Measurements from ENCODE around the gene BCAS3.
"Not testable (repeated sequence)": the region's sequence is repeated elsewhere in the genome, so short reads cannot be mapped to it uniquely, and the experiment has no call there.

Gene BCAS3

GRCh38 chr17:60874772-60875171 is 197.1 kb downstream of the BCAS3 start:
- Mint-ChIP-seq H3K36me3 (ENCODE audit: low read depth) (peaks cover 2% of the 10 kb centered on the region), H3K27ac (no peak overlapping the region), H3K27me3 (no peaks in the 10 kb centered on the region), H3K4me1 (ENCODE audit: low read depth) (peaks cover 6% of the 10 kb centered on the region), H3K4me3 (no peak overlapping the region), H3K9me3 (no peaks in the 10 kb centered on the region)
- DNase-seq: no peak

- H3K27me3 Mint-ChIP-seq; H3K9me3 Mint-ChIP-seq; H3K27ac Mint-ChIP-seq; H3K4me1 Mint-ChIP-seq (ENCODE audit: low read depth); H3K36me3 Mint-ChIP-seq (ENCODE audit: low read depth); DNase-seq: not testable (repeated sequence)
- peak overlapping the region; percentile 50 for H3K4me3 Mint-ChIP-seq
Observed at GRCh38 chr17:60886731-60887613, 209.3 kb downstream of the BCAS3 start.

- H3K27me3 Mint-ChIP-seq: no peaks in the 10 kb centered on the region
- no peak overlapping the region for H3K27ac Mint-ChIP-seq
- H3K36me3 Mint-ChIP-seq (ENCODE audit: low read depth): peaks cover 7% of the 10 kb centered on the region
- H3K4me1 Mint-ChIP-seq (ENCODE audit: low read depth): no peaks in the 10 kb centered on the region
- DNase-seq: no peak
- H3K9me3 Mint-ChIP-seq: no peaks in the 10 kb centered on the region
- peak overlapping the region; percentile 50 for H3K4me3 Mint-ChIP-seq
Observed at GRCh38 chr17:60887614-60888028, 210.0 kb downstream of the BCAS3 start.

- Mint-ChIP-seq H3K4me3 (no peak overlapping the region), H3K27me3 (no peaks in the 10 kb centered on the region), H3K36me3 (ENCODE audit: low read depth) (peaks cover 15% of the 10 kb centered on the region), H3K27ac (no peak overlapping the region), H3K4me1 (ENCODE audit: low read depth) (no peaks in the 10 kb centered on the region), H3K9me3 (no peaks in the 10 kb centered on the region)
- DNase-seq: no peak
Observed at GRCh38 chr17:60888812-60889709, 211.4 kb downstream of the BCAS3 start.

- DNase-seq: no peak
- Mint-ChIP-seq H3K4me3 (no peak overlapping the region), H3K9me3 (peaks cover 15% of the 10 kb centered on the region), H3K4me1 (ENCODE audit: low read depth) (no peaks in the 10 kb centered on the region), H3K27ac (no peak overlapping the region), H3K27me3 (no peaks in the 10 kb centered on the region), H3K36me3 (ENCODE audit: low read depth) (peaks cover 20% of the 10 kb centered on the region)
Observed at GRCh38 chr17:60891149-60891548, 213.5 kb downstream of the BCAS3 start.

- no peaks in the 10 kb centered on the region for H3K4me1 Mint-ChIP-seq (ENCODE audit: low read depth)
- peaks cover 31% of the 10 kb centered on the region for H3K9me3 Mint-ChIP-seq
- no peak overlapping the region for H3K27ac Mint-ChIP-seq
- no peak for DNase-seq
- no peak overlapping the region for H3K4me3 Mint-ChIP-seq
- H3K36me3 Mint-ChIP-seq (ENCODE audit: low read depth): peaks cover 28% of the 10 kb centered on the region
- H3K27me3 Mint-ChIP-seq: no peaks in the 10 kb centered on the region
Observed at GRCh38 chr17:60893475-60893874, 215.8 kb downstream of the BCAS3 start.

- DNase-seq: no peak
- Mint-ChIP-seq H3K4me1 (ENCODE audit: low read depth) (no peaks in the 10 kb centered on the region), H3K27me3 (no peaks in the 10 kb centered on the region), H3K36me3 (ENCODE audit: low read depth) (peaks cover 22% of the 10 kb centered on the region), H3K9me3 (peaks cover 31% of the 10 kb centered on the region), H3K27ac (no peak overlapping the region), H3K4me3 (no peak overlapping the region)
Observed at GRCh38 chr17:60896996-60897395, 219.3 kb downstream of the BCAS3 start.

GRCh38 chr17:60899115-60899514 is 221.5 kb downstream of the BCAS3 start:
- no peaks in the 10 kb centered on the region for H3K4me1 Mint-ChIP-seq (ENCODE audit: low read depth)
- H3K4me3 Mint-ChIP-seq: no peak overlapping the region
- no peak for DNase-seq
- peaks cover 13% of the 10 kb centered on the region for H3K36me3 Mint-ChIP-seq (ENCODE audit: low read depth)
- H3K27ac Mint-ChIP-seq: no peak overlapping the region
- H3K27me3 Mint-ChIP-seq: no peaks in the 10 kb centered on the region
- peaks cover 31% of the 10 kb centered on the region for H3K9me3 Mint-ChIP-seq

GRCh38 chr17:60900688-60901087 is 223.0 kb downstream of the BCAS3 start:
- H3K4me1 Mint-ChIP-seq (ENCODE audit: low read depth): no peaks in the 10 kb centered on the region
- no peaks in the 10 kb centered on the region for H3K27me3 Mint-ChIP-seq
- no peak overlapping the region for H3K27ac Mint-ChIP-seq
- DNase-seq: no peak
- no peak overlapping the region for H3K4me3 Mint-ChIP-seq
- H3K9me3 Mint-ChIP-seq: peaks cover 17% of the 10 kb centered on the region
- peaks cover 8% of the 10 kb centered on the region for H3K36me3 Mint-ChIP-seq (ENCODE audit: low read depth)

GRCh38 chr17:60901242-60901641 is 223.6 kb downstream of the BCAS3 start:
- no peak overlapping the region for H3K27ac Mint-ChIP-seq
- H3K36me3 Mint-ChIP-seq (ENCODE audit: low read depth): peaks cover 8% of the 10 kb centered on the region
- no peaks in the 10 kb centered on the region for H3K27me3 Mint-ChIP-seq
- H3K4me1 Mint-ChIP-seq (ENCODE audit: low read depth): no peaks in the 10 kb centered on the region
- H3K4me3 Mint-ChIP-seq: no peak overlapping the region
- peaks cover 15% of the 10 kb centered on the region for H3K9me3 Mint-ChIP-seq
- no peak for DNase-seq

- no peaks in the 10 kb centered on the region for H3K27me3 Mint-ChIP-seq
- peaks cover 7% of the 10 kb centered on the region for H3K36me3 Mint-ChIP-seq (ENCODE audit: low read depth)
- DNase-seq: no peak
- no peak overlapping the region for H3K27ac Mint-ChIP-seq
- peaks cover 10% of the 10 kb centered on the region for H3K9me3 Mint-ChIP-seq
- no peaks in the 10 kb centered on the region for H3K4me1 Mint-ChIP-seq (ENCODE audit: low read depth)
- H3K4me3 Mint-ChIP-seq: no peak overlapping the region
Observed at GRCh38 chr17:60901806-60902205, 224.2 kb downstream of the BCAS3 start.

- DNase-seq: no peak
- no peak overlapping the region for H3K4me3 Mint-ChIP-seq
- H3K36me3 Mint-ChIP-seq (ENCODE audit: low read depth): peaks cover 3% of the 10 kb centered on the region
- peaks cover 5% of the 10 kb centered on the region for H3K9me3 Mint-ChIP-seq
- H3K4me1 Mint-ChIP-seq (ENCODE audit: low read depth): no peaks in the 10 kb centered on the region
- no peak overlapping the region for H3K27ac Mint-ChIP-seq
- no peaks in the 10 kb centered on the region for H3K27me3 Mint-ChIP-seq
Observed at GRCh38 chr17:60902399-60902798, 224.7 kb downstream of the BCAS3 start.

GRCh38 chr17:60904582-60904981 is 226.9 kb downstream of the BCAS3 start:
- H3K9me3 Mint-ChIP-seq: no peaks in the 10 kb centered on the region
- no peak overlapping the region for H3K4me3 Mint-ChIP-seq
- H3K27me3 Mint-ChIP-seq: no peaks in the 10 kb centered on the region
- no peak for DNase-seq
- no peaks in the 10 kb centered on the region for H3K36me3 Mint-ChIP-seq (ENCODE audit: low read depth)
- no peaks in the 10 kb centered on the region for H3K4me1 Mint-ChIP-seq (ENCODE audit: low read depth)
- H3K27ac Mint-ChIP-seq: no peak overlapping the region

- no peak for DNase-seq
- no peaks in the 10 kb centered on the region for H3K36me3 Mint-ChIP-seq (ENCODE audit: low read depth)
- no peaks in the 10 kb centered on the region for H3K9me3 Mint-ChIP-seq
- no peaks in the 10 kb centered on the region for H3K27me3 Mint-ChIP-seq
- no peak overlapping the region for H3K27ac Mint-ChIP-seq
- H3K4me3 Mint-ChIP-seq: no peak overlapping the region
- no peaks in the 10 kb centered on the region for H3K4me1 Mint-ChIP-seq (ENCODE audit: low read depth)
Observed at GRCh38 chr17:60905709-60906108, 228.1 kb downstream of the BCAS3 start.

- no peak for DNase-seq
- Mint-ChIP-seq H3K9me3 (no peaks in the 10 kb centered on the region), H3K27ac (no peak overlapping the region), H3K4me1 (ENCODE audit: low read depth) (no peaks in the 10 kb centered on the region), H3K4me3 (no peak overlapping the region), H3K27me3 (no peaks in the 10 kb centered on the region), H3K36me3 (ENCODE audit: low read depth) (no peaks in the 10 kb centered on the region)
Observed at GRCh38 chr17:60908324-60908723, 230.7 kb downstream of the BCAS3 start.

Measured in activated T-cell treated with anti-CD3 and anti-CD28 coated beads, Interleukin-2, amount 50 U/mL, for 24 hours (primary cell).